ENCODE results near the gene MCCC1.

DNA sequence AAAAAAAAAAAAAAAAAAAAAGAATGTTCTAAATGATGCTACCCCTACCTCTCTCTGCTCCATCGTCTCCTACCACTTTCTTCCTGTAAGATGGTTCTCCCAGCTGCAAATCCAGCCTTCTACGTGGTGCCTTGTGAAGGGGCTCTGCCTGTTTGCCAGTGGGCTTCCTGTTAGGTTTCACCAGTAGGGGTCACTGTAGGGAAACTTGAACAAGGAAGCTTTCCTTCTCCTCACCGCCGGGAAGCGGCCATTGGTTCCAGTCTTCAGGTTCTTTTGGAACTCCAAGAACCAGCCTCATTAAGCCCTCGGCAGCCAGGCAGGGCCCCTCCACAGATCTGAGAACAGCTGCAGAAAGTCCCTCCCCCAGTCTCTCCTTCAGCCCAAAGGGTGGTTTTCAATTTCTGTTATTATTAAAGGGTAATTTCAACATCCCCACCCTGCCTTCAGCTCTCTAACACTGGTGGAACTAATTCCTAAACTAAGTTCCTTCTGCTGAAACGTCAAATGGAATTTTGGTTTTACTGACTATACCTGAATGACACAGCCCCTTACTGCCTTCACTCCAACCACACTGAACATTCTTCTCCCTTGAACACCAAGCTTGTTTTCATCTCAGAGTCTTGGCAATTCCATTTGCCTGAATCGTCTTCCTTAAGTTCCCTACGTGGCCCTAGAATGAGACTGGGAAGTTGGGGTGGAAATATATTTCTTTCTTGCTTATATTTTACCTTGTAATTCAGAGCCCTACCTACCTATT lies 13.5 kb downstream of the MCCC1 start:
- TF ChIP-seq POLR2AphosphoS5 (IDR thresholded peaks at IDR 0.05; ENCODE audit: low read depth, low read length) (no peak), TAF1 (IDR thresholded peaks at IDR 0.05; ENCODE audit: borderline replicate concordance, insufficient read depth, low read length) (no peak), SIN3A (IDR thresholded peaks at IDR 0.05; ENCODE audit: borderline replicate concordance, insufficient read depth, low read length) (no peak), FOXP2 (optimal IDR thresholded peaks at IDR 0.05; ENCODE audit: borderline replicate concordance, extremely low read depth, extremely low read length, insufficient read depth) (no peak)
- TF ChIP-seq, protein P1, sequence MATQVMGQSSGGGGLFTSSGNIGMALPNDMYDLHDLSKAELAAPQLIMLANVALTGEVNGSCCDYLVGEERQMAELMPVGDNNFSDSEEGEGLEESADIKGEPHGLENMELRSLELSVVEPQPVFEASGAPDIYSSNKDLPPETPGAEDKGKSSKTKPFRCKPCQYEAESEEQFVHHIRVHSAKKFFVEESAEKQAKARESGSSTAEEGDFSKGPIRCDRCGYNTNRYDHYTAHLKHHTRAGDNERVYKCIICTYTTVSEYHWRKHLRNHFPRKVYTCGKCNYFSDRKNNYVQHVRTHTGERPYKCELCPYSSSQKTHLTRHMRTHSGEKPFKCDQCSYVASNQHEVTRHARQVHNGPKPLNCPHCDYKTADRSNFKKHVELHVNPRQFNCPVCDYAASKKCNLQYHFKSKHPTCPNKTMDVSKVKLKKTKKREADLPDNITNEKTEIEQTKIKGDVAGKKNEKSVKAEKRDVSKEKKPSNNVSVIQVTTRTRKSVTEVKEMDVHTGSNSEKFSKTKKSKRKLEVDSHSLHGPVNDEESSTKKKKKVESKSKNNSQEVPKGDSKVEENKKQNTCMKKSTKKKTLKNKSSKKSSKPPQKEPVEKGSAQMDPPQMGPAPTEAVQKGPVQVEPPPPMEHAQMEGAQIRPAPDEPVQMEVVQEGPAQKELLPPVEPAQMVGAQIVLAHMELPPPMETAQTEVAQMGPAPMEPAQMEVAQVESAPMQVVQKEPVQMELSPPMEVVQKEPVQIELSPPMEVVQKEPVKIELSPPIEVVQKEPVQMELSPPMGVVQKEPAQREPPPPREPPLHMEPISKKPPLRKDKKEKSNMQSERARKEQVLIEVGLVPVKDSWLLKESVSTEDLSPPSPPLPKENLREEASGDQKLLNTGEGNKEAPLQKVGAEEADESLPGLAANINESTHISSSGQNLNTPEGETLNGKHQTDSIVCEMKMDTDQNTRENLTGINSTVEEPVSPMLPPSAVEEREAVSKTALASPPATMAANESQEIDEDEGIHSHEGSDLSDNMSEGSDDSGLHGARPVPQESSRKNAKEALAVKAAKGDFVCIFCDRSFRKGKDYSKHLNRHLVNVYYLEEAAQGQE (IDR thresholded peaks at IDR 0.05; ENCODE audit: insufficient read depth in 1 of 2, low read depth in 2 of 2, low read length in 2 of 2), result no peak
